HL-60 (cell line): ENCODE data around the gene GPC5.

ENCODE experiments used
- GABPA ChIP-seq: IDR thresholded peaks from 2 replicates; pipeline ENCODE4 v1.6.1; 2012; ENCODE audit warnings: low read depth
- POLR2AphosphoS5 ChIP-seq: IDR thresholded peaks from 2 replicates; pipeline ENCODE4 v1.6.1; 2012; ENCODE audit warnings: low read depth
- SPI1 ChIP-seq: IDR thresholded peaks from 2 replicates; pipeline ENCODE4 v1.6.1; 2012; ENCODE audit warnings: low read depth, mild to moderate bottlenecking, borderline replicate concordance
- TF ChIP-seq, protein P1 (sequence below): IDR thresholded peaks from one replicate; pipeline ENCODE4 v1.5.1; 2011; ENCODE audit warnings: low read length, control low read depth, inconsistent platforms; ENCODE audit not compliant: insufficient read depth
- TF ChIP-seq, protein P2 (sequence below): IDR thresholded peaks from 2 replicates; pipeline ENCODE4 v1.6.1; 2012; ENCODE audit warnings: low read depth; ENCODE audit not compliant: insufficient replicate concordance

DNA sequence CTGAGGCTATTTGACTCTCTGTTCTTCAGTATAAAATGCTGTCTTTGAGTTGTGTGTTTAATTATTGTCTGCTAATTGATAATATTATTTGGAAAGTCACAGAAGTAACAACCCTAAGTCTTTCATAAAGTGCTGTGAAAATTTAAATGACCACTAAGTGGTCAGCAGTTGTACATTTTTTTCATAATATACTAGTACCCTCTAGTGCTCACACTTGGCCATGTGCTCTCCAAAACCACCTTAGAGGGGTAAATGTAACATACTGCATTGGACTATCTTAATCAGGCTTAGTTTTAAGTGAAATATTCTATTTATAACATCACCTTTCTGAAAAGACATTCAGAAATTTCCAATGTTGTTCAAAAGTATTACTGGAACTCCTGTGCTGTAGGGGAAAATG lies 745.3 kb downstream of the GPC5 start:
- TF ChIP-seq, protein P1, sequence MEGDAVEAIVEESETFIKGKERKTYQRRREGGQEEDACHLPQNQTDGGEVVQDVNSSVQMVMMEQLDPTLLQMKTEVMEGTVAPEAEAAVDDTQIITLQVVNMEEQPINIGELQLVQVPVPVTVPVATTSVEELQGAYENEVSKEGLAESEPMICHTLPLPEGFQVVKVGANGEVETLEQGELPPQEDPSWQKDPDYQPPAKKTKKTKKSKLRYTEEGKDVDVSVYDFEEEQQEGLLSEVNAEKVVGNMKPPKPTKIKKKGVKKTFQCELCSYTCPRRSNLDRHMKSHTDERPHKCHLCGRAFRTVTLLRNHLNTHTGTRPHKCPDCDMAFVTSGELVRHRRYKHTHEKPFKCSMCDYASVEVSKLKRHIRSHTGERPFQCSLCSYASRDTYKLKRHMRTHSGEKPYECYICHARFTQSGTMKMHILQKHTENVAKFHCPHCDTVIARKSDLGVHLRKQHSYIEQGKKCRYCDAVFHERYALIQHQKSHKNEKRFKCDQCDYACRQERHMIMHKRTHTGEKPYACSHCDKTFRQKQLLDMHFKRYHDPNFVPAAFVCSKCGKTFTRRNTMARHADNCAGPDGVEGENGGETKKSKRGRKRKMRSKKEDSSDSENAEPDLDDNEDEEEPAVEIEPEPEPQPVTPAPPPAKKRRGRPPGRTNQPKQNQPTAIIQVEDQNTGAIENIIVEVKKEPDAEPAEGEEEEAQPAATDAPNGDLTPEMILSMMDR: no peak
- no peak for TF ChIP-seq POLR2AphosphoS5
- no peak for TF ChIP-seq GABPA
- TF ChIP-seq, protein P2, sequence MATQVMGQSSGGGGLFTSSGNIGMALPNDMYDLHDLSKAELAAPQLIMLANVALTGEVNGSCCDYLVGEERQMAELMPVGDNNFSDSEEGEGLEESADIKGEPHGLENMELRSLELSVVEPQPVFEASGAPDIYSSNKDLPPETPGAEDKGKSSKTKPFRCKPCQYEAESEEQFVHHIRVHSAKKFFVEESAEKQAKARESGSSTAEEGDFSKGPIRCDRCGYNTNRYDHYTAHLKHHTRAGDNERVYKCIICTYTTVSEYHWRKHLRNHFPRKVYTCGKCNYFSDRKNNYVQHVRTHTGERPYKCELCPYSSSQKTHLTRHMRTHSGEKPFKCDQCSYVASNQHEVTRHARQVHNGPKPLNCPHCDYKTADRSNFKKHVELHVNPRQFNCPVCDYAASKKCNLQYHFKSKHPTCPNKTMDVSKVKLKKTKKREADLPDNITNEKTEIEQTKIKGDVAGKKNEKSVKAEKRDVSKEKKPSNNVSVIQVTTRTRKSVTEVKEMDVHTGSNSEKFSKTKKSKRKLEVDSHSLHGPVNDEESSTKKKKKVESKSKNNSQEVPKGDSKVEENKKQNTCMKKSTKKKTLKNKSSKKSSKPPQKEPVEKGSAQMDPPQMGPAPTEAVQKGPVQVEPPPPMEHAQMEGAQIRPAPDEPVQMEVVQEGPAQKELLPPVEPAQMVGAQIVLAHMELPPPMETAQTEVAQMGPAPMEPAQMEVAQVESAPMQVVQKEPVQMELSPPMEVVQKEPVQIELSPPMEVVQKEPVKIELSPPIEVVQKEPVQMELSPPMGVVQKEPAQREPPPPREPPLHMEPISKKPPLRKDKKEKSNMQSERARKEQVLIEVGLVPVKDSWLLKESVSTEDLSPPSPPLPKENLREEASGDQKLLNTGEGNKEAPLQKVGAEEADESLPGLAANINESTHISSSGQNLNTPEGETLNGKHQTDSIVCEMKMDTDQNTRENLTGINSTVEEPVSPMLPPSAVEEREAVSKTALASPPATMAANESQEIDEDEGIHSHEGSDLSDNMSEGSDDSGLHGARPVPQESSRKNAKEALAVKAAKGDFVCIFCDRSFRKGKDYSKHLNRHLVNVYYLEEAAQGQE: no peak
- TF ChIP-seq SPI1: no peak
